Right cardiac atrium (tissue), 5 donors: Measurements from ENCODE around the gene TRIM7. TPM values are rescaled to one million over a fixed set of nuclear protein-coding genes. Genes with fewer than 3 reads are reported as not detected.
A peak's percentile ranks its signal among the peaks of the same experiment; 100 is the strongest.
"Not testable (repeated sequence)": the region's sequence is repeated elsewhere in the genome, so short reads cannot be mapped to it uniquely, and the experiment has no call there.

Experiments
- ATAC-seq, 2 donors: fragments of 200-7000 bp; cut with Tn5 transposase; one replicate each; pipeline versions ENCODE4 v1.8.0 to v1.9.1; 2020; ENCODE audit warnings: moderate library complexity in 2 of 2, mild to moderate bottlenecking in 1 of 2
- DNase-seq, 3 donors: peaks; one replicate each; pipeline ENCODE4 v3.0.0-alpha.2; 2020
- H3K27ac ChIP-seq: one replicate; pipeline ENCODE4 v1.5.1; 2013; ENCODE audit warnings: mild to moderate bottlenecking, low read length, control low read depth, moderate library complexity
- H3K27me3 ChIP-seq: one replicate; pipeline ENCODE4 v1.6.1; 2013; ENCODE audit not compliant: control insufficient read depth, insufficient read depth
- H3K4me1 ChIP-seq: one replicate; pipeline ENCODE4 v1.6.1; 2013; ENCODE audit warnings: low read length; ENCODE audit not compliant: control insufficient read depth, insufficient read depth
- H3K4me3 ChIP-seq: one replicate; pipeline ENCODE4 v1.5.1; 2013; ENCODE audit warnings: low read length, control low read depth
- H3K9me3 ChIP-seq: one replicate; pipeline ENCODE4 v1.6.1; 2013; ENCODE audit warnings: low read length; ENCODE audit not compliant: control insufficient read depth
- WGBS: extraction: QIAGEN DNeasy Blood & Tissue Kit; methylation state at CpG from one replicate; pipeline ENCODE4 v1.1.7; 2013; 5-methylcytosine and 5-hydroxymethylcytosine counted together
- intact Hi-C, 4 donors: fragments of 100-400 bp; cut with DNase I; formaldehyde crosslinking; loops; one replicate each; pipeline versions ENCODE4 v1.11.0 to v1.14.0; 2022 to 2023
- polyA plus RNA-seq: library from polyadenylated mRNA; stranded (reverse); fragments of 200-250 nt; gene quantifications from one replicate; pipeline ENCODE4 v1.2.3, GENCODE V29; 2013
- total RNA-seq, 4 donors: library from RNA; stranded (reverse); fragmentation: NEBNext Ultra II Directional; extraction: Animal tissue kit (Norgen Biotek cat#: 25700); gene quantifications; one replicate each; pipeline ENCODE4 v1.2.1, GENCODE V29; 2021
- donor health status: healthy with polysubstance abuse.
- donor health status: DM: no; HTN: yes; CAD: no.
- donor health status: DM: no; HTN: no; CAD: no.
- donor health status: DM: no; HTN: yes; CAD: no; lungs with severe emphysema.
- donor health status: DM: yes; HTN: yes; CAD: no.

Gene TRIM7
- total and polyA plus RNA-seq, 5 donors = 3.8 to 13.1 (median 4.8) TPM

DNA sequence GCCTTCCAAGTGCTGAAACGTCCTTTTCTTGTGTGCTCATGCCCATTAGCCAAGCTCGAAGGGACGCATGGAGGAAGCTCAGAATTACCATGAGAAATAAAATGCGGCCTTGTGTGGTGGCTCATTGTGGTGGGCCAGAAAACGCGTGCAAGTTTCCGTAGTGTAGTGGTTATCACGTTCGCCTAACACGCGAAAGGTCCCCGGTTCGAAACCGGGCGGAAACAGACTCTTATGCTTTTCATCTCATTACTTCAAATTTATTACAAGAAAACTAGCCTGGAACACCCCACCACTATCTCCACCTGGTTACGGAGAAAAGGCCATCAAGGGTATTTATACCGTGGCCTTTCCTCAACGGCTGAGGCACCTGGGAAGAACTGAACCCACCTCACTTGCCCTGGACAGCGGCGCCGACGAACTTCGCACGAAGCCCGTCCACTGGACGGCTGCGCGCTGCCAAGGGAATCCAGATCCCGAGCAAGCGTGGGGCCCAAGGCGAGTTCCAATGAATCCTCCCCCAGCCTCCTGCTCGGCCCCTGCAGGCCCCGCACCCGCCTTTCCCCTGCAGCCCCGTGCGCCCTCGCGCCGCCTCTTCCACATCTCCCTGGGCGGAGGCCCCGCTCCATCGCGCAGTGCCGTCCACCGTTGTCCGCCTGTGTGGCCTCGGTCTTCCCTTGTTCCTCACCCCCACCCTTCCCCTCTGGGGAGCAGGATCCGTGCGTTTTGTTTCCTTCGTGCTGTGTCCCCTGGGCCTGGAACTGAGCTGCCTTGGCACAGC is 35.3 kb downstream of the TRIM7 start:
- intact Hi-C loops = loop anchor here in 1 of 4 donors (10.0 kb wide), 1 partner anchor 305 kb away; the partner anchor contains the start of gene ZFP62
- ATAC-seq = peak; percentile 22 to 51
- not testable (repeated sequence) for H3K27me3 ChIP-seq, H3K4me3 ChIP-seq, H3K4me1 ChIP-seq, H3K9me3 ChIP-seq, H3K27ac ChIP-seq
- DNase-seq = peak in 1 of 3 donors; percentile 54
- WGBS = 9% methylated on average over 50 of the region's 50 CpGs

DNA sequence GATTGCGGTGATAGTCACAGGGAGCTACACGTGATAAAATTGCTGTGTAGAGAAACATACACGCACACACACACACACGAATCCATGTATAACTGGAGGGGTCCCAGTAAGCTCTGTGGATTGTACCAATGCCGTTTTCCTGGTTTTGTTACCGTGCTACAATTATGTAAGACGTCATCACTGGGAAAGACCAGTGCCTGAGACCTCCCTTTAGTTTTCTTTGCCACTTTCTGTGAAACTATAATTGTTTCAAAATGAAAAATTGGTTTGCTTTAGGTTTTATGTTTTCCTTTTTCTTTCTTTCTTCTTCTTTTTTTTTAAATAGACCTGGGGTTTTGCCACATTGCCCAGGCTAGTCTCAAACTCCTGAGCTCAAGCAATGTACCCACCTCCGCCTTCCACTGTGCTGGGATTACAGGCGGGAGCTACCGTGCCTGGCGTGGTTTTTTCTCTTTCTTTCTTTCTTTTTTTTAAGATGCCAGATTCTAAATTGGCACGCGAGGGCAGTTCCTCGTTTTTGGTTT is 36.3 kb downstream of the TRIM7 start:
- WGBS = 39% methylated on average over 14 of the region's 14 CpGs
- Histone ChIP-seq H3K4me1 (peaks cover 2% of the 10 kb centered on the region), H3K27me3 (peaks cover 2% of the 10 kb centered on the region), H3K27ac (no peak overlapping the region), H3K9me3 (no peaks in the 10 kb centered on the region), H3K4me3 (no peak overlapping the region)
- no peak for ATAC-seq
- intact Hi-C loops = no loop called here
- no peak for DNase-seq

DNA sequence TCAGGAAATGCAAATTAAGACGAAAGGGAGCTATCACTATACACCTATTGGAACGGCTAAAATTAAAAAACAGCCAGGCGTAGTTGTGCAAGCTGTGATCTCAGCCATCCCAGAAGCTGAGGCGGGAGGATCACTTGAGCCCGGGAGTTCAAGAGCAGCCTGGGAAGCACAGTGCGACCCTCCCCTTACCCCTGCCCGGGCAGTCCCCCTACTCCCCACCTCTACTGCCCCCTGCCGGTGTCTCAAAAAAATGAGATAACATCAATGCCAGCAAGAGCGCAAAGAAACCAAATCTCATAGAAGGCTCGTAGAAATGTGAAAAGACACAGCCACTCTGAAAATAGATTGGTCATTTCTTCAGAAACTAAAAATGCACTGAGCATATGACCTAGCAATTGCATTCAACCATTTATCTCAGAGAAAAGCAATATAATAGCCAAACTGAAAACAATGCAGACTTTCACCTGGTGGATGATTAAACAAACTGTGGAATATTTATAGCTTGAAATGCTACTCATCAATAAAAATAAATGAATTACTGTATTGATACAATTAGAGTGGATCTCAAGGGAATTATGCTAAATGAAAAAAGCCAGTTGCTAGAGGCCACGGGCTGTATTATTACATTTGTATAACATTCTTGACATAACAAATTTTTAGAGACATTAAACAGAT is 37.0 kb downstream of the TRIM7 start:
- Histone ChIP-seq H3K27me3 (peaks cover 2% of the 10 kb centered on the region), H3K4me1 (no peaks in the 10 kb centered on the region), H3K27ac (no peak overlapping the region), H3K4me3 (no peak overlapping the region), H3K9me3 (no peaks in the 10 kb centered on the region)
- ATAC-seq = no peak
- intact Hi-C loops = no loop called here
- DNase-seq = no peak
- WGBS = 14% methylated on average over 11 of the region's 11 CpGs

DNA sequence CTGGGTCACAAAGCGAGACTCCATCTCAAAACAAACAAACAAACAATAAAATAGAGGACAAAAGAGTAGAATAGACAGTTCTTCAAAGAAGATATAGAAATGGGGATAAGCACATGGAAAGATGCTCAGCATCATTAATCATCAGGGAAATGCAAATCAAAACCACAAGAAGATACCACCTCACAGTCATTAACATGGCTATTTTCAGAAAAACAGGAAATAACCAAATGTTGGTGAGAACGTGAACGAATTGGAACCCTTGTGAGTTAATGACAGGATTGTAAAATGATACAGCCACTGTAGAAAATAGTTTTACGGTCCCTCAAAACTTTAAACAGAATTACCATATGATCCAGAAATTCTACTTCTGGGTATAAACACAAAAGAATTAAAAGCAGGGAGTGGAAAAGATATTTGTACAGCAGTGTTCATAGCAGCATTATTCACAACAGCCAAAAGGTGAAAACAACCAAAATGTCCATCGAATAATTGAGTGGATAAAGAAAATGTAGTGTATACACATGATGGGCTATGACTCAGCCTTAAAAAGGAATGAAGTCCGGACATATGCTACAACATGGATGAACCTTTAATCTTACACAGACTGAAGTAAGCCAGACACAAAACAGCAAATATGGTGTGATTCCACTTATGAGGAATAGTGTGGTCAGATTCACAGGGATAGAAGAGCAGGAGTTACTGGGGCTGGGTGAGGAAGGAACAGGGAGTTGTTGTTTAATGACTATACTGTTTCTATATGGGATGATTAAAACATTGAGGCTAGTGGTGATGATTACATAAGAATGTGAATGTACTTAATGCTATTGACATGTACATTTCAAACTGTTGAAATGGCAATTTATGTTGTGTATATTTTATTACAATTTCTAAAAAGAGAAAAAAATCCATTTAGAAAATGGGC is 37.9 kb downstream of the TRIM7 start:
- Histone ChIP-seq H3K4me3 (no peak overlapping the region), H3K27me3 (peaks cover 2% of the 10 kb centered on the region), H3K4me1 (no peaks in the 10 kb centered on the region), H3K9me3 (no peaks in the 10 kb centered on the region), H3K27ac (no peak overlapping the region)
- intact Hi-C loops = no loop called here
- DNase-seq (no peak), ATAC-seq (no peak)
- WGBS = 74% methylated on average over 6 of the region's 6 CpGs

DNA sequence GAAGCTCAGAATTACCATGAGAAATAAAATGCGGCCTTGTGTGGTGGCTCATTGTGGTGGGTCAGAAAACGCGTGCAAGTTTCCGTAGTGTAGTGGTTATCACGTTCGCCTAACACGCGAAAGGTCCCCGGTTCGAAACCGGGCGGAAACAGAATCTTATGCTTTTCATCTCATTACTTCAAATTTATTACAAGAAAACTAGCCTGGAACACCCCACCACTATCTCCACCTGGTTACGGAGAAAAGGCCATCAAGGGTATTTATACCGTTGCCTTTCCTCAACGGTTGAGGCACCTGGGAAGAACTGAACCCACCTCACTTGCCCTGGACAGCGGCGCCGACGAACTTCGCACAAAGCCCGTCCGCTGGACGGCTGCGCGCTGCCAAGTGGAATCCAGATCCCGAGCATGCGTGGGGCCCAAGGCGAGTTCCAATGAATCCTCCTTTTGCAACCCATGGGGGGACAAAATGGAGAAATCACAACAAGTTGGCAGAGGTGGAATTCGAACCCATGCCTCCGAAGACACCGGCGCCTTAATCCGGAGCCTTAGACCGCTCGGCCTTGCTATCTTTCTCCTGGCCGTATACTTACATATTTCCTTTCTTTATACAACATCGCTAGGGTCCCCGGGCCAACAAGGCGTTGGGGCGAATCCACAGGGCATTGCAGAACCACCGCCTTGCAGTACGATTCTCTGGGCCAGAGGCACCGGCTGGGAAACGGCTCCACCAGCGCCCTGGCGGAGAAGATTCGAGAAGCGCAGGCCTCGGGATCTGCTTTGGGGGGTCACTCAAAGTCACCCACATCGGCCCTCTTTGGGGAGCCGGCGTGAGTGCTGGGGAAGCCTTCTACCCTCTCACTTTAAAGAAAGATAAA is 40.7 kb downstream of the TRIM7 start:
- DNase-seq = peak in 1 of 3 donors; percentile 28
- WGBS = 14% methylated on average over 49 of the region's 52 CpGs
- H3K4me1 ChIP-seq = no peaks in the 10 kb centered on the region
- intact Hi-C loops = no loop called here
- no peaks in the 10 kb centered on the region for H3K9me3 ChIP-seq
- ATAC-seq = no peak
- H3K4me3 ChIP-seq = no peak overlapping the region
- no peak overlapping the region for H3K27ac ChIP-seq
- H3K27me3 ChIP-seq = no peaks in the 10 kb centered on the region

DNA sequence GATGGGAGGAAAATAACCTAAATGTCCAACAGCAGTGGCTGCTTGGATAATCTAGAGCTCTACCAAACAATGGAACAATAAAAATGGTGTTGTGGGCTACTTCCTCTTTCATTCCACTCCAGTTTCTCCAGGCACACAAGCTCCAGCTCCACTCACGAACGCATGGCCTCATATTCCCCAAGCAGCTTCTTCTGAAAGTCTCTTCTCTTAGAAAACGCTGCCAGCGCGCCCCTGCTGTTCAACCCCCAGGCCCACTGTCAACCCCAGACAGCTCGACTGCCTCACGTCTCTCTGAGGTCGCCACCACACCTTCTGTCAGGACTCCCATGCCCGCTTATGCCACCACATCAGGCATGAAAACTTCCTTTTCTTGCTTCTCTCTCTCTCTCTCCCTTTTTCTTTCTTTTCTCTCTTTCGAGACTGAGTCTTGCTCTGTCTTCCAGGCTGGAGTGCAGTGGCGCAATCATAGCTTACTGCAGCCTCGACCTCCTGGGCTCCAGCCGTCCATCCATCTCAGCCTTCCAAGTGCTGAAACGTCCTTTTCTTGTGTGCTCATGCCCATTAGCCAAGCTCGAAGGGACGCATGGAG is 41.4 kb downstream of the TRIM7 start:
- Histone ChIP-seq H3K4me1 (no peaks in the 10 kb centered on the region), H3K27ac (no peak overlapping the region), H3K4me3 (no peak overlapping the region), H3K9me3 (no peaks in the 10 kb centered on the region), H3K27me3 (no peaks in the 10 kb centered on the region)
- DNase-seq (peak in 1 of 3 donors; percentile 31), ATAC-seq (no peak)
- WGBS = 38% methylated on average over 16 of the region's 16 CpGs
- intact Hi-C loops = no loop called here

DNA sequence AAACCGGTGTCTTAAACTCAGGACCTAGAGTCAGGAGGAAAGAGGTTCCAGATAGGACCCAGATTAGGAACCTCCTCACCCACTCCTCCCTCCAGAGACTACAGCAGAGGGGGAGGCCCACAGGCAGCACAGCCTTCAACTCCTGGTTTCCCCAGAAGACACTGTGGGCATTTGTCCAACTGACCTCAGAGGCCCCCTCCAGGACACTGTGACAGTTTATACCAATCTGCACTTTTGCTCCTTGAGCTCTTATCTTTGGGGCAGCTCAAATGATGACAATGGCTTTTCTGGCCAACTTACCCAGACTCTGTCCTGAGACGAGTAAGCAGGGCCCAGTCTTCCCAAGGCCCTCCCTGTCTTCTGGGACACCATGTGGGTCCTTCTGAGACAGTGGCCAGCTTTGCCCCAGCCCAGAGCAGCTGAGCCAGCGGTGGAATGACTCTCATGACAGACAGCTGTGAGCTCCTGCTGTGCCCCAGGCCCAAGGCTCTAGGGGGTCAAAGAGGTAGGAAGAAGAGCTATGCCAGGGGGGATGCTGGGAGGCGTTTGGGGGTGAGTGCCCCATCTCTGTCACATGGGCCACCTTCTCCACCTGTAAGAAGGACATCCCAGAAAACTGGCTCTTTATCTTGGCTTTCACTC is 43.3 kb downstream of the TRIM7 start:
- intact Hi-C loops = no loop called here
- no peaks in the 10 kb centered on the region for H3K9me3 ChIP-seq
- no peak for ATAC-seq

DNA sequence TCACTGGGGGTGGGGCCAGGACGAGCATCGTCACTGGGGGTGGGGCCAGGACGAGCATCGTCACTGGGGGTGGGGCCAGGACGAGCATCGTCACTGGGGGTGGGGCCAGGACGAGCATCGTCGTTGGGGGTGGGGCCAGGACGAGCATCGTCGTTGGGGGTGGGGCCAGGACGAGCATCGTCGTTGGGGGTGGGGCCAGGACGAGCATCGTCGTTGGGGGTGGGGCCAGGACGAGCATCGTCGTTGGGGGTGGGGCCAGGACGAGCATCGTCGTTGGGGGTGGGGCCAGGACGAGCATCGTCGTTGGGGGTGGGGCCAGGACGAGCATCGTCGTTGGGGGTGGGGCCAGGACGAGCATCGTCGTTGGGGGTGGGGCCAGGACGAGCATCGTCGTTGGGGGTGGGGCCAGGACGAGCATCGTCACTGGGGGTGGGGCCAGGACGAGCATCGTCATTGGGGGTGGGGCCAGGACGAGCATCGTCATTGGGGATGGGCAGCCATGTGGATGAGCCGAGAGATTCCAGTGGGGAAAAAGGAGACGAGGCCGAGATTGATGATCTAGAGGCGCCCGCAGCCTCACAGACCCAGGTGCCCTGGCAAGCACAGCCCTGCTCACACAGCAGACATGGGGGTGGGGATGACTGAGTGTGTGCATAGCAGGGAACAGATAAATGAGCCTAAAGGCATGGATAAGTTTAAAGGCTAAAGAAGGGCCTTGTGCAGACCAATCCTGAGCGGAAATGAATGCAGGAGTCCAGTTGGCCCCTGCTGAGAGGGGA is 44.1 kb downstream of the TRIM7 start:
- H3K4me1 ChIP-seq, intact Hi-C loops, H3K9me3 ChIP-seq, H3K27ac ChIP-seq, H3K4me3 ChIP-seq, H3K27me3 ChIP-seq: not testable (repeated sequence)
- ATAC-seq (peak; percentile 32 to 36), DNase-seq (peak; percentile 38 to 69 (median 49))
- WGBS = 13% methylated on average over 25 of the region's 48 CpGs

More for the DNA sequence above, 43.3 kb downstream of the TRIM7 start:
- Histone ChIP-seq H3K27ac (no peak overlapping the region), H3K4me1 (no peaks in the 10 kb centered on the region), H3K27me3 (no peaks in the 10 kb centered on the region), H3K4me3 (no peak overlapping the region)
- DNase-seq = peak in 1 of 3 donors; percentile 14
- 83% methylated on average over 4 of the region's 4 CpGs for WGBS

DNA sequence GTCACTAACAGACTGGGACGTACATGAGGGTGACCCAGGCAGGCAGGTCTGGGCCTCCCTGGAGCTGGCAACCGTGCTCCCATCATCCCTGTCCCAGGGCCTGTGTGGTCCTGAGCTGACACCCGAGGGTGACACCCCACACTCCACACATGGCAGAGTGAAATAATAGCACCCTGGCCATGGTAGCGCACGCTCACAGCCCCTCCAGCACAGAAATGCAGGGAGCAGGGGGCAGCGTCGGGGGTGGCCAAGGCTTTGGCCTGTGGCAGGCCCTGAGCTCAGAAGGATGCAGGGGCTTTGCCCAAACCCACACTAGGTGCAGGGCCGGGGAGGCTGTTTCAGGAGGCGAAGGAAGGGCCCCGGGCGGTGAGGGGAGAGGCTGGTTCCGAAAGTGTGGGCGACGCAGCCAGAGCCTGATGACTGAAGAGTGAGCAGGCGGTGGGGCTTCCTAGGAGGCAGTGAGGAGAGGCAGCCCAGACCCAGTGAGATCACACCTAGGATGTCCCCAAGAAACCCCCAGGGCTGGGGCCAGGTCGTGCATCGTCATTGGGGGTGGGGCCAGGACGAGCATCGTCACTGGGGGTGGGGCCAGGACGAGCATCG is 44.7 kb downstream of the TRIM7 start:
- peak; percentile 43 to 68 (median 61) for DNase-seq
- WGBS = 55% methylated on average over 21 of the region's 21 CpGs
- no peak overlapping the region for H3K27ac ChIP-seq

More for the DNA sequence above, 44.7 kb downstream of the TRIM7 start:
- H3K4me1 ChIP-seq = no peaks in the 10 kb centered on the region
- no peaks in the 10 kb centered on the region for H3K9me3 ChIP-seq
- peak; percentile 46 to 67 for ATAC-seq
- intact Hi-C loops = no loop called here
- no peak overlapping the region for H3K4me3 ChIP-seq
- H3K27me3 ChIP-seq = no peaks in the 10 kb centered on the region
